IMR-90 (cell line): ENCODE data around the gene LRRC61. TPM values are rescaled to one million over a fixed set of nuclear protein-coding genes. Genes with fewer than 3 reads are reported as not detected.
A peak's percentile ranks its signal among the peaks of the same experiment; 100 is the strongest.

Experiments
- ATAC-seq: fragments of 200-7000 bp; cut with Tn5 transposase; 2 replicates; pipeline ENCODE4 v1.9.1; 2020; ENCODE audit warnings: low read depth, mild to moderate bottlenecking, moderate library complexity
- BruUV-seq: library from RNA; stranded (reverse); fragments of 400-500 nt; replicated peaks from 2 replicates; lab custom pipeline; 2021; lab: Mats Ljungman, UMichigan
- CTCF ChIA-PET: fragments of 300-600 bp; formaldehyde crosslinking; extraction: SDS; loops from one replicate; lab custom pipeline; 2021; ENCODE audit warnings: antibody characterized with exemption; lab: Yijun Ruan, JAX
- POLR2A ChIA-PET: fragments of 300-600 bp; sonication (Branson Sonifier 250); formaldehyde crosslinking; loops from one replicate; lab custom pipeline; 2022; ENCODE audit warnings: antibody characterized with exemption; ENCODE audit not compliant: unreplicated experiment; lab: Charles Lee
- DNase-seq: peaks from one replicate; pipeline ENCODE4 v3.0.0; 2013
- H2AFZ ChIP-seq: replicated peaks from 2 replicates; pipeline ENCODE3; 2013; ENCODE audit warnings: low read length, mild to moderate bottlenecking; ENCODE audit not compliant: poor library complexity
- H2AK5ac ChIP-seq: 2 replicates; pipeline ENCODE4 v1.6.1; 2013; ENCODE audit warnings: low read depth, low read length, inconsistent platforms
- H2AK9ac ChIP-seq: replicated peaks from 2 replicates; pipeline ENCODE3; 2013; ENCODE audit warnings: mild to moderate bottlenecking, low read depth, low read length, moderate library complexity; ENCODE audit not compliant: poor library complexity
- H2BK120ac ChIP-seq: 2 replicates; pipeline ENCODE4 v1.6.1; 2013; ENCODE audit warnings: low read depth, low read length, inconsistent platforms
- H2BK15ac ChIP-seq: 3 replicates; pipeline ENCODE4 v1.6.1; 2013; ENCODE audit warnings: low read depth, low read length, inconsistent platforms
- H2BK20ac ChIP-seq: 2 replicates; pipeline ENCODE4 v1.6.1; 2013; ENCODE audit warnings: low read depth, mild to moderate bottlenecking, inconsistent platforms, low read length, moderate library complexity
- H2BK5ac ChIP-seq: 2 replicates; pipeline ENCODE4 v1.6.1; 2013; ENCODE audit warnings: mild to moderate bottlenecking, low read depth, low read length, inconsistent platforms; ENCODE audit not compliant: poor library complexity, severe bottlenecking
- H3K14ac ChIP-seq: replicated peaks from 2 replicates; pipeline ENCODE4 v1.6.1; 2013; ENCODE audit warnings: low read depth, low read length, inconsistent platforms
- H3K18ac ChIP-seq: 2 replicates; pipeline ENCODE4 v1.6.1; 2013; ENCODE audit warnings: low read depth, low read length, control low read depth
- H3K23ac ChIP-seq: 2 replicates; pipeline ENCODE4 v1.6.1; 2013; ENCODE audit warnings: low read depth, low read length, inconsistent platforms
- H3K27ac ChIP-seq: 2 replicates; pipeline ENCODE4 v1.5.1; 2013; ENCODE audit warnings: mild to moderate bottlenecking, control low read depth, low read length; ENCODE audit not compliant: insufficient read depth
- H3K27me3 ChIP-seq: 2 replicates; pipeline ENCODE4 v1.6.1; 2013; ENCODE audit warnings: low read length; ENCODE audit not compliant: control insufficient read depth, insufficient read depth
- H3K36me3 ChIP-seq: 2 replicates; pipeline ENCODE4 v1.6.1; 2013; ENCODE audit warnings: low read length, mixed read lengths; ENCODE audit not compliant: control insufficient read depth, insufficient read depth
- H3K4ac ChIP-seq: 2 replicates; pipeline ENCODE4 v1.6.1; 2013; ENCODE audit warnings: low read depth, low read length, inconsistent platforms
- H3K4me1 ChIP-seq: 2 replicates; pipeline ENCODE4 v1.6.1; 2013; ENCODE audit warnings: low read length, mixed read lengths; ENCODE audit not compliant: control insufficient read depth, insufficient read depth
- H3K4me2 ChIP-seq: 2 replicates; pipeline ENCODE4 v1.6.1; 2013; ENCODE audit warnings: low read depth, mild to moderate bottlenecking, control low read depth, low read length, moderate library complexity
- H3K4me3 ChIP-seq: 2 replicates; pipeline ENCODE4 v1.5.1; 2013; ENCODE audit warnings: low read depth, mild to moderate bottlenecking, control low read depth, low read length, moderate library complexity; ENCODE audit not compliant: insufficient read depth
- H3K56ac ChIP-seq: 2 replicates; pipeline ENCODE4 v1.6.1; 2013; ENCODE audit warnings: low read length, inconsistent platforms; ENCODE audit not compliant: insufficient read depth; ENCODE audit errors: extremely low read depth
- H3K79me1 ChIP-seq, 2 experiments: 2 replicates each; pipeline ENCODE4 v1.6.1; 2013; ENCODE audit warnings: low read length in 2 of 2, inconsistent platforms in 1 of 2, low read depth in 1 of 2
- H3K9ac ChIP-seq: 2 replicates; pipeline ENCODE4 v1.6.1; 2013; ENCODE audit warnings: low read depth, low read length, control low read depth
- H3K9me1 ChIP-seq: 2 replicates; pipeline ENCODE4 v1.6.1; 2013; ENCODE audit warnings: low read length, inconsistent platforms; ENCODE audit not compliant: insufficient read depth
- H3K9me3 ChIP-seq: 2 replicates; pipeline ENCODE4 v1.6.1; 2013; ENCODE audit warnings: low read length; ENCODE audit not compliant: control insufficient read depth, insufficient read depth
- H4K20me1 ChIP-seq: 2 replicates; pipeline ENCODE4 v1.6.1; 2013; ENCODE audit warnings: low read length, inconsistent platforms; ENCODE audit not compliant: insufficient read depth
- H4K5ac ChIP-seq: 2 replicates; pipeline ENCODE4 v1.6.1; 2013; ENCODE audit warnings: mild to moderate bottlenecking, low read depth, low read length, control low read depth
- H4K8ac ChIP-seq, 2 experiments: 2 replicates each; pipeline ENCODE4 v1.6.1; 2013; ENCODE audit warnings: low read depth in 2 of 2, low read length in 2 of 2, control low read depth in 1 of 2, inconsistent platforms in 1 of 2
- H4K91ac ChIP-seq: 2 replicates; pipeline ENCODE4 v1.6.1; 2013; ENCODE audit warnings: low read depth, low read length, inconsistent platforms; ENCODE audit not compliant: insufficient read depth
- BHLHE40 ChIP-seq: fragments of 150-350 bp; IDR thresholded peaks from 2 replicates; pipeline ENCODE4 v1.6.1; 2016; ENCODE audit warnings: mild to moderate bottlenecking, low read depth, low read length
- FOS ChIP-seq: fragments of 150-350 bp; IDR thresholded peaks from 2 replicates; pipeline ENCODE4 v1.6.1; 2016; ENCODE audit warnings: low read depth, low read length
- MAFK ChIP-seq: IDR thresholded peaks from 2 replicates; pipeline ENCODE4 v1.6.1; 2012; ENCODE audit warnings: low read depth, low read length, improper control_type of control experiment
- NFE2L2 ChIP-seq: fragments of 150-350 bp; IDR thresholded peaks from 2 replicates; pipeline ENCODE4 v1.6.1; 2016; ENCODE audit warnings: low read depth, mild to moderate bottlenecking, low read length
- POLR2A ChIP-seq: IDR thresholded peaks from 2 replicates; pipeline ENCODE4 v1.6.1; 2012; ENCODE audit warnings: mild to moderate bottlenecking, low read depth, low read length
- SMC3 ChIP-seq: fragments of 150-350 bp; IDR thresholded peaks from 2 replicates; pipeline ENCODE4 v1.6.1; 2016; ENCODE audit warnings: low read depth, mild to moderate bottlenecking, antibody characterized with exemption, low read length, moderate library complexity
- WGBS, 2 experiments: methylation state at CpG; one replicate each; pipeline versions ENCODE4 v1.1.5 to v1.1.7; 2013; ENCODE audit warnings: missing lambda C conversion rate in 2 of 2; ENCODE audit not compliant: insufficient read length in 1 of 2; ENCODE audit errors: extremely low coverage in 2 of 2; 5-methylcytosine and 5-hydroxymethylcytosine counted together
- dilution Hi-C: fragments of 300-500 bp; cut with HindIII; formaldehyde crosslinking; loops from one replicate; pipeline ENCODE4 v1.14.3; 2018; ENCODE audit warnings: low sequenced_read_pairs; ENCODE audit not compliant: unreplicated experiment
- in situ Hi-C: fragments of 300-500 bp; cut with MboI; formaldehyde crosslinking; loops from 3 replicates; pipeline ENCODE4 v1.14.3; 2019; ENCODE audit warnings: low sequenced_read_pairs, inconsistent platforms, mixed read lengths
- intact Hi-C: fragments of 100-400 bp; cut with micrococcal nuclease; formaldehyde crosslinking; loops from 2 replicates; pipeline ENCODE4 v1.10.0; 2022
- polyA plus RNA-seq, 3 experiments: library from polyadenylated mRNA; depleted of rRNA; stranded (reverse); fragments of >200 nt; gene quantifications; 2 replicates each; pipeline ENCODE4 v1.2.3, GENCODE V29; 2012; ENCODE audit warnings: low replicate concordance in 1 of 3
- total RNA-seq: library from RNA; depleted of rRNA; stranded (reverse); fragments of >200 nt; gene quantifications from 2 replicates; pipeline ENCODE4 v1.2.3, GENCODE V29; 2012
- TF ChIP-seq, protein P1 (sequence below): conservative IDR thresholded peaks from 2 replicates; pipeline ENCODE4 v1.5.1; 2012; ENCODE audit warnings: mild to moderate bottlenecking, low read depth, low read length, improper control_type of control experiment

LRRC61 gene
- total and polyA plus RNA-seq, 2 of the 4 experiments (the other 2 are of a cell fraction): 0.07 TPM; not detected in 1

DNA sequence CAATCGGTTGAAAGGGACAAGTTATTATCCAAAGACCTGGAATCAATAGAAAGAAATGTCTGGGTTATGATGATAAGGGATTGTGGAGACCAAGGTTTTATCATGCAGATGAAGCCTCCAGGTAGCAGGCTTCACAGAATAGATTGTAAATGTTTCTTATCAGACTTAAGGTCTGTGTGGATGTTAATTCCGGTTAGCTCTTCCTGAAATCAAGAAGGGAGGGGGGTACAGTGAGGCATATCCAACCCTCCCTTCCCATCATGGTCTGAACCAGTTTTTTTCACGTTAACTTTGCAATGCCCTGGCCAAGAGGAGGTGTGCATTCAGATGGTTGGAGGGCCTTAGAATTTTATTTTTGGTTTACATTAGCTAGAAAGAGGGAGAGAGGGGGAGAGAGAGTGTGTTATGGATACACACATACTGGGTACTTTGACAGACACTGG, 9.8 kb upstream of the LRRC61 start:
- Histone ChIP-seq H3K27me3 (no peaks in the 10 kb centered on the region), H4K5ac (no peak overlapping the region), H2AK5ac (no peak overlapping the region), H3K23ac (no peak overlapping the region), H2BK5ac (no peak overlapping the region), H4K91ac (no peak overlapping the region; the same call in 1 of the 2 replicates), H3K9me1 (0 out of 2 replicates have a peak, but pooled peaks cover 3% of the 10 kb centered on the region), H3K9me3 (no peaks in the 10 kb centered on the region), H3K9ac (no peak overlapping the region), H3K4me1 (peaks cover 5% of the 10 kb centered on the region; the same call in 1 of the 2 replicates), H3K27ac (no peak overlapping the region), H3K4me3 (no peak overlapping the region), H2AK9ac (no peak overlapping the region), H3K56ac (no peak overlapping the region), H3K79me1 (no peaks in the 10 kb centered on the region), H2BK120ac (0 out of 2 replicates have a peak overlapping the region, but pooled peaks have one; percentile 64), H2BK15ac (no peak overlapping the region), H2BK20ac (no peak overlapping the region), H3K18ac (no peak overlapping the region; the same call in 1 of the 2 replicates), H2AFZ (no peak overlapping the region), H3K14ac (no peak overlapping the region), H3K4me2 (no peak overlapping the region), H3K36me3 (no peaks in the 10 kb centered on the region), H4K20me1 (no peaks in the 10 kb centered on the region), H4K8ac (no peak overlapping the region), H3K4ac (no peak overlapping the region)
- no peak for TF ChIP-seq NFE2L2
- no peak for TF ChIP-seq POLR2A
- TF ChIP-seq, protein P1, sequence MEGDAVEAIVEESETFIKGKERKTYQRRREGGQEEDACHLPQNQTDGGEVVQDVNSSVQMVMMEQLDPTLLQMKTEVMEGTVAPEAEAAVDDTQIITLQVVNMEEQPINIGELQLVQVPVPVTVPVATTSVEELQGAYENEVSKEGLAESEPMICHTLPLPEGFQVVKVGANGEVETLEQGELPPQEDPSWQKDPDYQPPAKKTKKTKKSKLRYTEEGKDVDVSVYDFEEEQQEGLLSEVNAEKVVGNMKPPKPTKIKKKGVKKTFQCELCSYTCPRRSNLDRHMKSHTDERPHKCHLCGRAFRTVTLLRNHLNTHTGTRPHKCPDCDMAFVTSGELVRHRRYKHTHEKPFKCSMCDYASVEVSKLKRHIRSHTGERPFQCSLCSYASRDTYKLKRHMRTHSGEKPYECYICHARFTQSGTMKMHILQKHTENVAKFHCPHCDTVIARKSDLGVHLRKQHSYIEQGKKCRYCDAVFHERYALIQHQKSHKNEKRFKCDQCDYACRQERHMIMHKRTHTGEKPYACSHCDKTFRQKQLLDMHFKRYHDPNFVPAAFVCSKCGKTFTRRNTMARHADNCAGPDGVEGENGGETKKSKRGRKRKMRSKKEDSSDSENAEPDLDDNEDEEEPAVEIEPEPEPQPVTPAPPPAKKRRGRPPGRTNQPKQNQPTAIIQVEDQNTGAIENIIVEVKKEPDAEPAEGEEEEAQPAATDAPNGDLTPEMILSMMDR: no peak
- TF ChIP-seq FOS: no peak
- no peak for TF ChIP-seq SMC3
- no peak for TF ChIP-seq MAFK
- no peak for TF ChIP-seq BHLHE40
- intact Hi-C loops (no loop called here), dilution Hi-C loops (no loop called here), in situ Hi-C loops (loop anchor here (25.0 kb wide), 1 partner anchor 424 kb away; the partner anchor contains the start of gene GIMAP5)
- ChIA-PET CTCF (interaction anchor here (0.6 kb wide), 1 partner anchor 673 kb away, joined by 3 read pairs; no protein-coding TSS in a partner anchor), POLR2A (no interaction called here)
- 80% methylated on average over 1 of the region's 3 CpGs; no CpG with 5 or more reads in 1 of the 2 experiments for WGBS, 2 experiments
- no TSS peak for BruUV-seq
- ATAC-seq (no peak), DNase-seq (no peak)
